ENCODE results near the gene ITCH. TPM values are rescaled to one million over a fixed set of nuclear protein-coding genes. Genes with fewer than 3 reads are reported as not detected.

ITCH gene
- total and polyA plus RNA-seq, 2 experiments from 2014 or later: 22.1 to 61.2 TPM

DNA sequence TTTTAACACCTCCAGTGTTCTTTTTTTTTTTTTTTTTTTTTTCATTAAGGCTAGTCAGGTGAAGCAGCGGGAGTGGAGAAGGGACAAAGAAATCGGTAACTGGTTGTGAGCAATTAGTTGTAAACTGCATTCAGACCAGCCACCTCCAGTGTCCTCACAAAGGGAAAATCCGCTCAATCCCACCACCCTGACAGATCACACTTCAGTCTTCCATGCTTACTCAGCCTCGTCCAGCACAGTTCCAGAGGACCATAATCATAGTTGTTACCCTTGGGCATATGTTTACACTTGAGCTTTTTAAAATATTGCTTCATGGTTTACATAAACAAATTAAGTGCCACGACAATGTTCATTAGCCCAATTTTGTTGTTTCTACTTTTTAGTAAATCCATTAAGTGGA, 163.4 kb downstream of the ITCH start:
- DNase-seq (ENCODE audit: low spot score): no peak
- Histone ChIP-seq H3K27me3 (no peaks in the 10 kb centered on the region), H2AFZ (no peak overlapping the region), H3K79me2 (peaks cover 81% of the 10 kb centered on the region), H3K36me3 (replicated peaks; ENCODE audit: insufficient read depth, low read depth) (no peaks in the 10 kb centered on the region), H3K4me3 (no peak overlapping the region), H3K9me3 (ENCODE audit: low read depth) (no peaks in the 10 kb centered on the region), H3K4me1 (ENCODE audit: insufficient read depth) (peaks cover 34% of the 10 kb centered on the region), H3K9me2 (replicated peaks; ENCODE audit: insufficient read depth) (no peaks in the 10 kb centered on the region), H3K27ac (peak overlapping the region; percentile 86), H3K4me2 (peak overlapping the region; percentile 29), H4K20me1 (ENCODE audit: insufficient read depth, poor library complexity, severe bottlenecking) (peaks cover 32% of the 10 kb centered on the region)
- WGBS (ENCODE audit: low lambda C conversion rate, missing lambda C conversion rate): 70% methylated on average over 5 of the region's 5 CpGs
- no peak for TF ChIP-seq EZH2phosphoT487 (IDR thresholded peaks at IDR 0.05; ENCODE audit: low read depth, severe bottlenecking, unreplicated experiment)

GRCh38 chr20:34527016-34527415, 163.9 kb downstream of the ITCH start:
- H3K36me3 ChIP-seq (replicated peaks; ENCODE audit: insufficient read depth, low read depth): no peaks in the 10 kb centered on the region
- TF ChIP-seq EZH2phosphoT487 (IDR thresholded peaks at IDR 0.05; ENCODE audit: low read depth, severe bottlenecking, unreplicated experiment): no peak
- peaks cover 30% of the 10 kb centered on the region for H4K20me1 ChIP-seq (ENCODE audit: insufficient read depth, poor library complexity, severe bottlenecking)
- 96% methylated on average over 10 of the region's 10 CpGs for WGBS (ENCODE audit: low lambda C conversion rate, missing lambda C conversion rate)
- H3K4me1 ChIP-seq (ENCODE audit: insufficient read depth): peaks cover 33% of the 10 kb centered on the region
- H3K27ac ChIP-seq: peak overlapping the region; percentile 86
- no peak overlapping the region for H2AFZ ChIP-seq
- H3K27me3 ChIP-seq: no peaks in the 10 kb centered on the region
- H3K4me2 ChIP-seq: peak overlapping the region; percentile 29
- H3K79me2 ChIP-seq: peaks cover 77% of the 10 kb centered on the region
- H3K4me3 ChIP-seq: no peak overlapping the region
- H3K9me2 ChIP-seq (replicated peaks; ENCODE audit: insufficient read depth): no peaks in the 10 kb centered on the region
- no peaks in the 10 kb centered on the region for H3K9me3 ChIP-seq (ENCODE audit: low read depth)
- no peak for DNase-seq (ENCODE audit: low spot score)

- Histone ChIP-seq H3K27me3 (no peaks in the 10 kb centered on the region), H3K9me3 (ENCODE audit: low read depth) (no peaks in the 10 kb centered on the region), H3K4me3 (no peak overlapping the region), H3K79me2 (peaks cover 58% of the 10 kb centered on the region), H3K27ac (no peak overlapping the region), H3K4me1 (ENCODE audit: insufficient read depth) (peaks cover 23% of the 10 kb centered on the region), H3K36me3 (replicated peaks; ENCODE audit: insufficient read depth, low read depth) (no peaks in the 10 kb centered on the region), H3K4me2 (no peak overlapping the region), H3K9me2 (replicated peaks; ENCODE audit: insufficient read depth) (no peaks in the 10 kb centered on the region), H4K20me1 (ENCODE audit: insufficient read depth, poor library complexity, severe bottlenecking) (peaks cover 16% of the 10 kb centered on the region), H2AFZ (no peak overlapping the region)
- WGBS (ENCODE audit: low lambda C conversion rate, missing lambda C conversion rate): 82% methylated on average over 5 of the region's 5 CpGs
- DNase-seq (ENCODE audit: low spot score): no peak
- TF ChIP-seq CTCF (IDR thresholded peaks at IDR 0.05; ENCODE audit: poor library complexity) (no peak), EZH2phosphoT487 (IDR thresholded peaks at IDR 0.05; ENCODE audit: low read depth, severe bottlenecking, unreplicated experiment) (no peak)
Measured at GRCh38 chr20:34528921-34529297, 165.8 kb downstream of the ITCH start.

- no peak for DNase-seq (ENCODE audit: low spot score)
- H3K9me2 ChIP-seq (replicated peaks; ENCODE audit: insufficient read depth): no peaks in the 10 kb centered on the region
- H3K4me3 ChIP-seq: no peak overlapping the region
- H3K27me3 ChIP-seq: no peaks in the 10 kb centered on the region
- H3K4me1 ChIP-seq (ENCODE audit: insufficient read depth): peaks cover 23% of the 10 kb centered on the region
- no peak overlapping the region for H3K27ac ChIP-seq
- no peak overlapping the region for H3K4me2 ChIP-seq
- WGBS (ENCODE audit: low lambda C conversion rate, missing lambda C conversion rate): 94% methylated on average over 3 of the region's 3 CpGs
- TF ChIP-seq CTCF (IDR thresholded peaks at IDR 0.05; ENCODE audit: poor library complexity) (no peak), EZH2phosphoT487 (IDR thresholded peaks at IDR 0.05; ENCODE audit: low read depth, severe bottlenecking, unreplicated experiment) (no peak), EZH2 (IDR thresholded peaks at IDR 0.05; ENCODE audit: borderline replicate concordance) (no peak)
- no peaks in the 10 kb centered on the region for H3K9me3 ChIP-seq (ENCODE audit: low read depth)
- peaks cover 18% of the 10 kb centered on the region for H4K20me1 ChIP-seq (ENCODE audit: insufficient read depth, poor library complexity, severe bottlenecking)
- no peaks in the 10 kb centered on the region for H3K36me3 ChIP-seq (replicated peaks; ENCODE audit: insufficient read depth, low read depth)
- peaks cover 50% of the 10 kb centered on the region for H3K79me2 ChIP-seq
- no peak overlapping the region for H2AFZ ChIP-seq
Measured at GRCh38 chr20:34529742-34530141, 166.7 kb downstream of the ITCH start.
